ENCODE measurements around the gene IKZF2.

Gene IKZF2

GRCh38 chr2:212995920-212996319 is 155.5 kb downstream of the IKZF2 start:
- no peak for TF ChIP-seq CTCF (conservative IDR thresholded peaks at IDR 0.05)
- no peak overlapping the region for H3K27ac ChIP-seq

GRCh38 chr2:212994976-212995375 is 156.4 kb downstream of the IKZF2 start:
- no peak overlapping the region for H3K27ac ChIP-seq
- no peak for TF ChIP-seq CTCF (conservative IDR thresholded peaks at IDR 0.05)

- H3K27ac ChIP-seq = no peak overlapping the region
- TF ChIP-seq CTCF (conservative IDR thresholded peaks at IDR 0.05) = no peak
These were observed 160.3 kb downstream of the IKZF2 start for GRCh38 chr2:212991120-212991519.

- TF ChIP-seq CTCF (conservative IDR thresholded peaks at IDR 0.05) = no peak
- no peak overlapping the region for H3K27ac ChIP-seq
These were observed 160.7 kb downstream of the IKZF2 start for GRCh38 chr2:212990697-212991096.

GRCh38 chr2:212987492-212987891 is 163.9 kb downstream of the IKZF2 start:
- no peak overlapping the region for H3K27ac ChIP-seq
- TF ChIP-seq CTCF (conservative IDR thresholded peaks at IDR 0.05) = peak; percentile 32; the same call in 1 of the 2 replicates

GRCh38 chr2:212984129-212984528 is 167.3 kb downstream of the IKZF2 start:
- H3K27ac ChIP-seq = no peak overlapping the region
- TF ChIP-seq CTCF (conservative IDR thresholded peaks at IDR 0.05) = no peak

GRCh38 chr2:212979799-212980198 is 171.6 kb downstream of the IKZF2 start:
- peak overlapping the region; percentile 74 for H3K27ac ChIP-seq

More at GRCh38 chr2:212979799-212980198, 171.6 kb downstream of the IKZF2 start:
- no peak for TF ChIP-seq CTCF (conservative IDR thresholded peaks at IDR 0.05)
